ENCODE results near the gene LMF2. TPM values are rescaled to one million over a fixed set of nuclear protein-coding genes. Genes with fewer than 3 reads are reported as not detected.

Gene LMF2
- total RNA-seq, 1 experiment from 2014 or later = 56.9 TPM

- no peaks in the 10 kb centered on the region for H4K20me1 ChIP-seq (ENCODE audit: insufficient read depth)
- no peaks in the 10 kb centered on the region for H3K79me2 ChIP-seq (ENCODE audit: insufficient read depth, low read length)
- peaks cover 4 to 10% of the 10 kb centered on the region in 2 experiments; a peak in 3 of 4 replicates for H3K4me1 ChIP-seq (ENCODE audit: control insufficient read depth in 1 of 2, insufficient read depth in 2 of 2, low read length in 2 of 2)
- no TSS peak for BruUV-seq (replicated peaks)
- no peak overlapping the region for H3K27ac ChIP-seq (ENCODE audit: low read depth, low read length)
- no peaks in the 10 kb centered on the region for H3K9me2 ChIP-seq (ENCODE audit: insufficient read depth)
- ATAC-seq (no peak), DNase-seq (ENCODE audit: low read depth, low spot score) (no peak)
- H3K4me2 ChIP-seq (ENCODE audit: low read length) = no peak overlapping the region
- no peak overlapping the region for H3K9ac ChIP-seq (ENCODE audit: low read length)
- H3K36me3 ChIP-seq (ENCODE audit: control insufficient read depth in 1 of 2, insufficient read depth in 2 of 2, low read length in 2 of 2) = no peaks in the 10 kb centered on the region
- ChIA-PET RAD21 (ENCODE audit: low non-redundant PET in 1 of 2, low total read pairs in 2 of 2, uncharacterized antibody in 2 of 2, unreplicated experiment in 2 of 2) (no interaction called here), CTCF (no interaction called here), POLR2A (no interaction called here)
- intact Hi-C loops (cut with micrococcal nuclease) = no loop called here
- no peak overlapping the region for H2AFZ ChIP-seq (ENCODE audit: low read depth, low read length, poor library complexity, severe bottlenecking)
- TF ChIP-seq EZH2phosphoT487 (IDR thresholded peaks at IDR 0.05; ENCODE audit: borderline replicate concordance) (no peak), RAD21 (IDR thresholded peaks at IDR 0.05; ENCODE audit: low read depth) (no peak), SRF (IDR thresholded peaks at IDR 0.05; ENCODE audit: low read depth) (no peak), EZH2 (IDR thresholded peaks at IDR 0.05) (no peak), ZNF274 (IDR thresholded peaks at IDR 0.05; ENCODE audit: low read depth, low read length) (no peak), YY1 (IDR thresholded peaks at IDR 0.05; ENCODE audit: extremely low read depth, insufficient replicate concordance, low read depth, low read length) (no peak), CBX3 (IDR thresholded peaks at IDR 0.05; ENCODE audit: low read depth) (no peak), ELF1 (IDR thresholded peaks at IDR 0.05; ENCODE audit: borderline replicate concordance, low read depth) (no peak), ZBTB33 (IDR thresholded peaks at IDR 0.05; ENCODE audit: extremely low read depth, insufficient replicate concordance, low read length) (no peak), FOSL1 (IDR thresholded peaks at IDR 0.05; ENCODE audit: low read depth) (no peak), SIN3A (IDR thresholded peaks at IDR 0.05; ENCODE audit: low read depth) (no peak), SP1 (IDR thresholded peaks at IDR 0.05; ENCODE audit: low read depth) (no peak), JUND (IDR thresholded peaks at IDR 0.05) (no peak), POLR2A (IDR thresholded peaks at IDR 0.05; ENCODE audit: borderline replicate concordance, extremely low read depth, insufficient read depth, insufficient read length) (no peak), ZFX (IDR thresholded peaks at IDR 0.05) (no peak), MAX (IDR thresholded peaks at IDR 0.05) (no peak), EGR1 (IDR thresholded peaks at IDR 0.05; ENCODE audit: low read depth) (no peak), CEBPB (IDR thresholded peaks at IDR 0.05; ENCODE audit: low read depth) (no peak), ATF3 (IDR thresholded peaks at IDR 0.05) (no peak)
- H3K9me3 ChIP-seq (ENCODE audit: control insufficient read depth in 1 of 2, insufficient read depth in 1 of 2, low read depth in 1 of 2, low read length in 2 of 2) = no peaks in the 10 kb centered on the region
- H3K4me3 ChIP-seq (replicated peaks in 1 of 2; ENCODE audit: low read depth in 1 of 2, low read length in 2 of 2) = no peak overlapping the region
- no peaks in the 10 kb centered on the region for H3K27me3 ChIP-seq (ENCODE audit: insufficient read depth, low read length)
These were observed 41.7 kb upstream of the LMF2 start for GRCh38 chr22:50548921-50549790.
